Measurements from ENCODE around the gene MAP4K4.
"Not testable (repeated sequence)": the region's sequence is repeated elsewhere in the genome, so short reads cannot be mapped to it uniquely, and the experiment has no call there.

DNA sequence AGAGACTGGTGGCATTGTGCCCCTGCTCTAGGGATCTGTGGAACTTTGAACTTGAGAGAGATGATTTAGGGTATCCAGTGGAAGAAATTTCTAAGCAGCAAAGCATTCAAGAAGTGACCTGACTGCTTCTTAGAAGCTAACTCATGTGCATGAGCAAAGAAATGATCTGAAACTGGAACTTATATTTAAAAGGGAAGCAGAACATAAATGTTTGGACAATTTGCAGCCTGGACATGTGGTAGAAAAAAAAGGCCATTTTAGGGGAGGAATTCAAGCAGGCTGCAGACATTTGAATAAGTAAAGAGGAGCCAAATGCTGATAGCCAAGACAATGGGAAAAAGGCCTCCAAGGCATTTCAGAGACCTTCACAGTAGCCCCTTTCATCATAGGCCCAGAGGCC is 226.8 kb downstream of the MAP4K4 start:
- TF ChIP-seq, protein P1, sequence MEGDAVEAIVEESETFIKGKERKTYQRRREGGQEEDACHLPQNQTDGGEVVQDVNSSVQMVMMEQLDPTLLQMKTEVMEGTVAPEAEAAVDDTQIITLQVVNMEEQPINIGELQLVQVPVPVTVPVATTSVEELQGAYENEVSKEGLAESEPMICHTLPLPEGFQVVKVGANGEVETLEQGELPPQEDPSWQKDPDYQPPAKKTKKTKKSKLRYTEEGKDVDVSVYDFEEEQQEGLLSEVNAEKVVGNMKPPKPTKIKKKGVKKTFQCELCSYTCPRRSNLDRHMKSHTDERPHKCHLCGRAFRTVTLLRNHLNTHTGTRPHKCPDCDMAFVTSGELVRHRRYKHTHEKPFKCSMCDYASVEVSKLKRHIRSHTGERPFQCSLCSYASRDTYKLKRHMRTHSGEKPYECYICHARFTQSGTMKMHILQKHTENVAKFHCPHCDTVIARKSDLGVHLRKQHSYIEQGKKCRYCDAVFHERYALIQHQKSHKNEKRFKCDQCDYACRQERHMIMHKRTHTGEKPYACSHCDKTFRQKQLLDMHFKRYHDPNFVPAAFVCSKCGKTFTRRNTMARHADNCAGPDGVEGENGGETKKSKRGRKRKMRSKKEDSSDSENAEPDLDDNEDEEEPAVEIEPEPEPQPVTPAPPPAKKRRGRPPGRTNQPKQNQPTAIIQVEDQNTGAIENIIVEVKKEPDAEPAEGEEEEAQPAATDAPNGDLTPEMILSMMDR (IDR thresholded peaks at IDR 0.05) = not testable (repeated sequence)
- TF ChIP-seq POLR2A (IDR thresholded peaks at IDR 0.05) = not testable (repeated sequence)
